ENCODE data around the gene IFIH1. TPM values are rescaled to one million over a fixed set of nuclear protein-coding genes. Genes with fewer than 3 reads are reported as not detected.

Gene IFIH1
- total and polyA plus RNA-seq, 2 donors (not counting 1 experiment from before 2014, with no cell fraction given) = 29.5 to 54.8 TPM

GRCh38 chr2:162233197-162233596, 85.3 kb downstream of the IFIH1 start:
- Mint-ChIP-seq H3K4me1 (no peaks in the 10 kb centered on the region), H3K27ac (no peak overlapping the region), H3K27me3 (peaks cover 14% of the 10 kb centered on the region), H3K9me3 (ENCODE audit: insufficient read depth) (no peaks in the 10 kb centered on the region), H3K4me3 (no peak overlapping the region)
- no peaks in the 10 kb centered on the region for H4K20me1 ChIP-seq (ENCODE audit: control insufficient read depth, insufficient read depth, low read length, poor library complexity, severe bottlenecking)
- ATAC-seq (ENCODE audit: low read depth) (no peak), DNase-seq (no peak)
- H3K36me3 ChIP-seq (replicated peaks in 1 of 2; ENCODE audit: control extremely low read depth in 1 of 2, control insufficient read depth in 1 of 2, extremely low read depth in 1 of 2, insufficient read depth in 2 of 2, low read length in 1 of 2) = no peaks in the 10 kb centered on the region
- TF ChIP-seq CTCF (IDR thresholded peaks at IDR 0.05) (no peak), EZH2 (IDR thresholded peaks at IDR 0.05; ENCODE audit: borderline replicate concordance, insufficient read depth, low read depth, low read length, poor library complexity, severe bottlenecking) (no peak)
- H2AFZ ChIP-seq (ENCODE audit: insufficient read depth, low read depth, low read length, poor library complexity, severe bottlenecking) = no peak overlapping the region
- ChIA-PET CTCF (interaction anchor here (1.0 kb wide), 1 partner anchor 15 kb away, joined by 3 read pairs; no protein-coding TSS in a partner anchor), POLR2A (no interaction called here)
- no CpG with 5 or more reads among the region's 1 CpG for WGBS (ENCODE audit: insufficient coverage)
- H3K27me3 ChIP-seq (replicated peaks in 1 of 4; ENCODE audit: control extremely low read depth in 1 of 4, control insufficient read depth in 3 of 4, insufficient read depth in 4 of 4, low read length in 3 of 4) = no peaks in the 10 kb centered on the region
- H3K9ac ChIP-seq (ENCODE audit: low read length) = no peak overlapping the region
- H3K4me3 ChIP-seq (ENCODE audit: control extremely low read depth in 1 of 5, extremely low read depth in 1 of 5, insufficient read depth in 1 of 5, low read depth in 2 of 5, low read length in 4 of 5) = no peak overlapping the region
- no peak overlapping the region for H3K27ac ChIP-seq (ENCODE audit: low read length in 2 of 2)
- no peaks in the 10 kb centered on the region for H3K9me3 ChIP-seq (ENCODE audit: control extremely low read depth in 1 of 3, control insufficient read depth in 2 of 3, insufficient read depth in 1 of 3, low read length in 2 of 3)
- intact Hi-C loops (cut with micrococcal nuclease) = no loop called here
- no peaks in the 10 kb centered on the region for H3K4me1 ChIP-seq (ENCODE audit: control insufficient read depth in 2 of 2, insufficient read depth in 2 of 2, low read length in 2 of 2)
- H3K79me2 ChIP-seq (ENCODE audit: control insufficient read depth, insufficient read depth, low read length) = no peaks in the 10 kb centered on the region
- H3K4me2 ChIP-seq (replicated peaks; ENCODE audit: low read depth, low read length, poor library complexity, severe bottlenecking) = no peak overlapping the region

- Mint-ChIP-seq H3K27ac (no peak overlapping the region), H3K4me1 (no peaks in the 10 kb centered on the region), H3K4me3 (no peak overlapping the region), H3K27me3 (peaks cover 14% of the 10 kb centered on the region), H3K9me3 (ENCODE audit: insufficient read depth) (no peaks in the 10 kb centered on the region)
- Histone ChIP-seq H3K9me3 (ENCODE audit: control extremely low read depth in 1 of 3, control insufficient read depth in 2 of 3, insufficient read depth in 1 of 3, low read length in 2 of 3) (no peaks in the 10 kb centered on the region), H3K9ac (ENCODE audit: low read length) (no peak overlapping the region), H3K4me2 (replicated peaks; ENCODE audit: low read depth, low read length, poor library complexity, severe bottlenecking) (no peak overlapping the region), H3K4me1 (ENCODE audit: control insufficient read depth in 2 of 2, insufficient read depth in 2 of 2, low read length in 2 of 2) (no peaks in the 10 kb centered on the region), H3K4me3 (ENCODE audit: control extremely low read depth in 1 of 5, extremely low read depth in 1 of 5, insufficient read depth in 1 of 5, low read depth in 2 of 5, low read length in 4 of 5) (no peak overlapping the region), H4K20me1 (ENCODE audit: control insufficient read depth, insufficient read depth, low read length, poor library complexity, severe bottlenecking) (no peaks in the 10 kb centered on the region), H3K27ac (ENCODE audit: low read length in 2 of 2) (no peak overlapping the region), H3K79me2 (ENCODE audit: control insufficient read depth, insufficient read depth, low read length) (no peaks in the 10 kb centered on the region), H2AFZ (ENCODE audit: insufficient read depth, low read depth, low read length, poor library complexity, severe bottlenecking) (no peak overlapping the region), H3K36me3 (replicated peaks in 1 of 2; ENCODE audit: control extremely low read depth in 1 of 2, control insufficient read depth in 1 of 2, extremely low read depth in 1 of 2, insufficient read depth in 2 of 2, low read length in 1 of 2) (no peaks in the 10 kb centered on the region), H3K27me3 (replicated peaks in 1 of 4; ENCODE audit: control extremely low read depth in 1 of 4, control insufficient read depth in 3 of 4, insufficient read depth in 4 of 4, low read length in 3 of 4) (peaks cover 0 to 3% (median 0%) of the 10 kb centered on the region in 4 experiments)
- TF ChIP-seq CTCF (IDR thresholded peaks at IDR 0.05) (no peak), EZH2 (IDR thresholded peaks at IDR 0.05; ENCODE audit: borderline replicate concordance, insufficient read depth, low read depth, low read length, poor library complexity, severe bottlenecking) (no peak)
- no CpG with 5 or more reads among the region's 2 CpGs for WGBS (ENCODE audit: insufficient coverage)
- ChIA-PET CTCF (interaction anchor here (1.0 to 2.1 kb wide), 2 partner anchors 12 to 15 kb away, joined by 3 to 12 read pairs; no protein-coding TSS in a partner anchor), POLR2A (no interaction called here)
- DNase-seq (no peak), ATAC-seq (ENCODE audit: low read depth) (no peak)
- intact Hi-C loops (cut with micrococcal nuclease) = no loop called here
Observed at GRCh38 chr2:162232671-162233070, 85.8 kb downstream of the IFIH1 start.

Measured in B cell (primary cell).